Hematopoietic multipotent progenitor cell (in vitro differentiated cells): ENCODE results near the gene LEP. TPM values are rescaled to one million over a fixed set of nuclear protein-coding genes. Genes with fewer than 3 reads are reported as not detected.
A peak's percentile ranks its signal among the peaks of the same experiment; 100 is the strongest.

Experiments
- DNase-seq, 3 donors: peaks; one replicate each; pipeline ENCODE4 v3.0.0-alpha.2; 2011 to 2015; ENCODE audit warnings: low read depth in 2 of 3, low spot score in 2 of 3
- total RNA-seq: library from RNA; depleted of rRNA; stranded (reverse); fragments of >200 nt; gene quantifications from one replicate; pipeline ENCODE4 v1.2.3, GENCODE V29; 2012

The LEP gene
- total RNA-seq, 1 donor: under 0.01 TPM

DNA sequence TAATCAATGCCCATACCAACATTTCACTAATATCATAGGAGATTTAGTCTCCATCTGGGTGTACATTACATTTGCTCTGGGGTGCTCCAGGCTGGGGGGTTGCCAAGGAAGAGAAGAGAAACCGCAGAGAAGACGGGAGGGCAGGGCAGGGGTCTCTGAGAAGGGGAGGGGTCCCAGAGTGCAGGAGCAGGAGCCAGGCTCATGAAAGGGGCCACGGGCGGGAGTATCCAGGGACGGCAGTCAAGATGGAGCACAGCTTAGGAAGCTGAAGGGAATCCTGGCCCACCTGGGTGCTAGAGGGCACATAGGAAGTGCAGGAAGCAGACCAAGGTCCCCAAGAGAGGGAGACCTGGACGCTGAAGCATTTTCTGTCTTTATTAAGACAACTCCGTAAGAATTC, 2.2 kb downstream of the LEP start:
- no peak for DNase-seq

DNA sequence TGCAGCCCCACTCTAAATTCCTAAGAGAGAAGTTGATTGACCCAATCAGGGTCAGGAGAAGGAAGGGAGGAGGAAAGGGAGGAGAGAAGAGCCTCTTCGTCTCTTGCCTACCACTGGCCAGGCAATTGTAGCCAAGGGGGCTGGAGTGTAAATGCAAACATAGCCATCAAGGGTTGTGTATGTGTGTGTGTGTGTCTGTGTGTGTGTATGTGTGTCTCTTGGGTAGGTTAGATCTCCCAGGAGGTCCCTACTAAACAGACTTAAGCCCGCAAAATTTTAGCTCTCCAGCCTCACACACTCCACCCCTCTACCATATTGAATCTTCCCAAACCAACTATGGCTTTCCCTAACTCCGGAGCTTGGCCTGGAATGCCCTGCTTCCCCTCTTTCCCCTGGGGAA, 3.8 kb downstream of the LEP start:
- no peak for DNase-seq

DNA sequence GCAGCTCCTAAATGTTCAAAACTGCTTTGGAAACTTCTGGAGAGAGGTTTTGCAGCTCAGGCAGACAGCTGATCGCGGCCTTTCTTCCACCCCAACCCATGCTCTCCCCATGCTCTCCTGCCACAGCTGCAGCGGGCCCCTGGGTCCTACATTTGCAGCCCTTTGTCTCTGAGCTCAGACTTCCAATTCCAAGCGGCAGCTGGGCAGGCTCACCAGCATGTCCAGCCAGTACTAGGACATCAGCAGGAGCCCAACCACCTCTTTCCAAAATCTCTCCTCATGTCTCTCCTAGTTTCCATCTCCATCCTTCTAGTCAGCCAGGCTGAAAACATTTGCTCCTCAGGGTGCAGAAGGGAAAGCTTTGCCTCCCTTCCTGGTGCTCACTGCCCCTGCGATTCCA, 6.0 kb downstream of the LEP start:
- DNase-seq: no peak

DNA sequence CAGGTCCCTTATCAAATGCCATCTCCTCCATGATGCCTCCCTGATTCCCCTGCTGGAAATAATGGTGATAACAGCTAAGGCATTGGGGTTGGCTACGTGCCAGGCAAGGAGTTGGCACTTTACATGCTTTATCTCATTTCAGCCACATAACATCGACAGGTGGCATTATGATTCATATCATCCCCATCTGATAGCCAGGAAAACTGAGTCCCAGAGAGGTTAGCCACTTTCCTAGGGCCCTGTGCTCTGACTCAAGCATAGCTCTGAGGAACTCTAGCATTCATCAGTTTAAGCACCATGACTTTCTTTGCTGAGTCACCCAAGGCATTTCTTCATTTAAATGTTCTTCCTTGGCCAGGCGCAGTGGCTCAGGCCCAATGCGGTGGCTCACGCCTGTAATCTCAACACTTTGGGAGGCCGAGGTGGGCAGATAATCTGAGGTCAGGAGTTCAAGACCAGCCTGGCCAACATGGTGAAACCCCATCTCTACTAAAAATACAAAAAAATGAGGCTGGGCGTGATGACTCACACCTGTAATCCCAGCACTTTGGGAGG, 6.6 kb downstream of the LEP start:
- peak in 1 of 3 donors; percentile 24 for DNase-seq

DNA sequence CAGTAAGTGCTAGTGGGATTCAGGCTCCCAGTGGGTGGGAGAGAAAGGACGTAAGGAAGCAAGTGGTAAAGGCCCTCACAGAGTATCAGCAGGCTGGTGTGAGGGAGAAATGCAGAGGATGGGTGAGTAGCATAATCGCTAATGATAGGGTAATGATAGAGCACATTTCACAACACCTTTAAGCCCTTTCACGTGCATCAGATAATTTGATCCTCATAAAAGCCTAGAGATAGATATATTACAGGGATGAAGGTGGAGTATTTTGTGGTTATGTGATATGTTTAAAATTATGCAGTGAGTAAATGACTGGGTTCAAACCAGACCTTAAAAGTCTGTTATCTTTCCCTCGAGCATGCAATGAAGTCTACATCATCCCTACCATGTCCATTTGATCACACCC, 10.3 kb downstream of the LEP start:
- no peak for DNase-seq

DNA sequence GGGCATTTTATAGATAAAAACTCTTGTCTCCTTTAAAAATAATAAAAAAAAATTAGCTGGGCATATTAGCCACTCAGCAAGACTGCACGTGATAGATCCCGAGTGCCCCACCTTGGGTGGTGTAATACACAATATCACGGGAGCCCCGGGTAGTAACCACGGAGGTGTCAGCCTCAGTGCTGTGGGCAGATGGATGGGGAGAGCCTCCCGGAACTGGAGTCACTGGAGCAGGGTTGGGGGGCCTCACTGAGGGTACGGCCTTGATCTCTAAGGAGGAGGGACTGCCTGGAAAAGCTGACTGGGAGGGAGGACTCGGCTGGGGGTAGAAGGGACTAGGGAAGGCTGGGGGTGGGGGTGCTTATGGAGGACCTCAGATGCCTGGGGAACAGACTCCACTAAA, 12.6 kb downstream of the LEP start:
- DNase-seq: no peak

DNA sequence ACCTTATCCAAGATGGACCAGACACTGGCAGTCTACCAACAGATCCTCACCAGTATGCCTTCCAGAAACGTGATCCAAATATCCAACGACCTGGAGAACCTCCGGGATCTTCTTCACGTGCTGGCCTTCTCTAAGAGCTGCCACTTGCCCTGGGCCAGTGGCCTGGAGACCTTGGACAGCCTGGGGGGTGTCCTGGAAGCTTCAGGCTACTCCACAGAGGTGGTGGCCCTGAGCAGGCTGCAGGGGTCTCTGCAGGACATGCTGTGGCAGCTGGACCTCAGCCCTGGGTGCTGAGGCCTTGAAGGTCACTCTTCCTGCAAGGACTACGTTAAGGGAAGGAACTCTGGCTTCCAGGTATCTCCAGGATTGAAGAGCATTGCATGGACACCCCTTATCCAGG, 13.4 kb downstream of the LEP start:
- DNase-seq: no peak

DNA sequence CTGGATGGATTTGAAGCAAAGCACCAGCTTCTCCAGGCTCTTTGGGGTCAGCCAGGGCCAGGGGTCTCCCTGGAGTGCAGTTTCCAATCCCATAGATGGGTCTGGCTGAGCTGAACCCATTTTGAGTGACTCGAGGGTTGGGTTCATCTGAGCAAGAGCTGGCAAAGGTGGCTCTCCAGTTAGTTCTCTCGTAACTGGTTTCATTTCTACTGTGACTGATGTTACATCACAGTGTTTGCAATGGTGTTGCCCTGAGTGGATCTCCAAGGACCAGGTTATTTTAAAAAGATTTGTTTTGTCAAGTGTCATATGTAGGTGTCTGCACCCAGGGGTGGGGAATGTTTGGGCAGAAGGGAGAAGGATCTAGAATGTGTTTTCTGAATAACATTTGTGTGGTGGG, 14.2 kb downstream of the LEP start:
- DNase-seq: no peak

DNA sequence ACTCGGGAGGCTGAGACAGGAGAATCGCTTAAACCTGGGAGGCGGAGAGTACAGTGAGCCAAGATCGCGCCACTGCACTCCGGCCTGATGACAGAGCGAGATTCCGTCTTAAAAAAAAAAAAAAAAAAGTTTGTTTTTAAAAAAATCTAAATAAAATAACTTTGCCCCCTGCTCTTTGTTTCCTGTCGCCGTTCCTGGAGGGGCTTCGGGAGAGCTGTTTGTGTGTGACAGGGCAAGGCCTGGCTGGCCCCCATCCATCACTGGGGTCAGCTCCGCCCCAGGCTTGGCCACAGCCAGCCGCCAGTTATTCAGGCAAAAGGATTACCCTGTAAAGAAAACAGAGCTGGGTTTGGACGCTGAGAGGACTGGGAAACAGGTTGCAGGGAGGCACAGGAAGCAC, 16.4 kb downstream of the LEP start:
- DNase-seq: no peak

DNA sequence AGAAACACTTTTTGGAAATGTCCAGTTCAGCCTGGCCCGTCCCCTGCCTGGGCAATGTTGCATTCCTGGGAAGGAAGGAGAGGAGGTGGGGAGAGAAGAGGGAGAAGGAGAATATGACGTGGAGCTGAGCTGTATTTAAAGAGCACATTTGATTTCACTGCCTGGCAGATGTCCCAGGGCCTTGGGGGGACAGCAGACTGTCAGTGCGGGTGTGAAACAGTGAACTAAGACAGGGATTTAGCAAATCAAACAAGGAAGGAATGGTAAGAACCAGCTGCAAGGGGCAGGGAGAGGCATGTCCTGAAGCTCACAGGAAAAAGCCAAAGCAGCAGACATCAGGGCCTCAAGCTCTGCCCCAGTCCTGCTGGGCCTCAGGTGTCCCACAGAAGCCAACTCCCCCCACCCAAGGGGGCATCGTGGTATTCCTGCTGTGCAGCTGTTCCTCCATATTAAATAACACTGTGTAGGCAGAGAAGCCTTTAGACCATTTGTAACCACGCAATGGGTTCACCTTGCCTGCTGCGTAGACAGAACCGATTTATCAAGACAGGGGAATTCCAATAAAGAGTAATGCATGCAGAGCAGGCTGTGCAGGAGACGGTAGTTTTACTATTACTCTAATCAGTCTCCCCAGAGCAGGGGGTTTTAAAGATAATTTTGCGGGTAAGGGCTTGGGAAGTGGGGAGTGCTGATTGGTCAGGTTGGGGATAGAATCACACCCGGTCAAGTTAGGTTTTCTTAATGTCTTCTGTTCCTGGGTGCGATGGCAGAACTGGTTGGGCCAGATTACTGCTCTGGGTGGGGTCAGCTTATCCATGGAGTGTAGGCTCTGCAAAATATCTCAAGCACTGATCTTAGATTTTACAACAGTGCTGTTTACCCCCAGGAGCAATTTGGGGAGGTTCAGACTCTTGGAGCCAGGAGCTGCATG, 18.3 kb downstream of the LEP start:
- DNase-seq: no peak

DNA sequence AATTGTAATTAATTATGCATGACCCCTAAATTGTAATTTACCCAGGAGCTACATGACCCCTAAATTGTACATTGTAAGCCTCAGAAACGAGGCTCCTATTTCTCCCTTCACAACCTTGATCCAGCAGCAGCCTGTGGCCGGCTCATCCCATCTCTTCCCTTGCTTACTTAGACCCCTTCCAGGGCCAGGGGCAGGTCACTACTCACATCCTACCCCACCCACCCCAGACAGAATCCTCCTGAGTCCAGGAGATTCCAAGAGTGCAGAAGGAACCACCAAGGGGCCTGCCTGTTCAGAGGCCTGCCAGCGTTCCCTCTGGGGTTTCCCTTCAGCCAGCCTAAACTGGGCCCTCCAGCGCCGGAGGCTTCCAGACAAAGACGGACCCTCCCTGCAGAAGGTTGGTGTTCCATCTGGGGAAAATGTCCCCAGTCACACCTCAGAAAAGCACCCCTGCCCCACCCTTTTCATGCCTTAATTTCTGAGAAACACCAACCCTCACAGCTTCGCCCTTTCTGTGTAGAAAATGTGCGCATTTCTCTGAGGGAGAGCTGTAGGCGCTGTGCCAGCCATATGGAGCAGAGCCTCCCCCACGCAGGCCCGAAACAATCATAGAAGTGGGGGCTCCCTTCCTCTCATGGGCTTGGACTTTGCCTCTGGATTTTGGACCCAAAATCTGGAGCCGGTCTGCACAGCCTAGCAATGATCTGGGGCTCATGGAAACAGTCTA, 19.2 kb downstream of the LEP start:
- no peak for DNase-seq

DNA sequence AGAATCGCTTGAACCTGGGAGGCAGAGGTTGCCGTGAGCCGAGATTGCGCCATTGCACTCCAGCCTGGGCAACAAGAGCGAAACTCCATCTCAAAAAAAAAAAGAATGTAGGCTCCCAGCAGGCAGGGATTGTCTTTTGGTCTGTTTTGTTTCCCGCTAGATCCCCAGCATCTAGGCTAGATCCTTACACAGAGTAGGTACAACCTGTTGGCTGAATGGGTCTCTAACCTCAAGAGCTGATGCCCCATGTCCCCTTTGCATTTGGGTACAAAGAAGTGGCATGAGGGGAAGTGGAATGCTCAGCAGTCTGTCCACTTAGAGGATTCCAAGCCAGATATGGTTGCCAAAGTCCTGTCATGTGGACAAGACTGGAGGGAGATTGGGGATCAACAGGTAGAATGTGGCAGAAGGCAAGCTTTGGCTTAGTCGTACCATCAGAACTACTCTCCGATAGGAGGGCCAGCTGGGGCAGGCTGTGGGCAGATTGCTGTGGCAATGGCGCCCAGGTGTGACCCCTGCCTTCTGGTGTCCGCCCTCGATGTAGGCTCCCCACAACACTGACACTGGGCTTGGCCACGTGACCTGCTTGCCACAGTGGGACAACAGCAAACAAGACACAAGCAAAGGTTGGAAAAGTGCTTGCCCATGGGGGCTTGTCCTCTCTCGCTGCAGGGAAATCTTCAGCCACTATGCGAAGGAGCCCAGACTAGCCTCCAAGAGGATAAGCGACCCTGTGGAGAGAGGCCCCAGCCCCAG, 21.4 kb downstream of the LEP start:
- no peak for DNase-seq

DNA sequence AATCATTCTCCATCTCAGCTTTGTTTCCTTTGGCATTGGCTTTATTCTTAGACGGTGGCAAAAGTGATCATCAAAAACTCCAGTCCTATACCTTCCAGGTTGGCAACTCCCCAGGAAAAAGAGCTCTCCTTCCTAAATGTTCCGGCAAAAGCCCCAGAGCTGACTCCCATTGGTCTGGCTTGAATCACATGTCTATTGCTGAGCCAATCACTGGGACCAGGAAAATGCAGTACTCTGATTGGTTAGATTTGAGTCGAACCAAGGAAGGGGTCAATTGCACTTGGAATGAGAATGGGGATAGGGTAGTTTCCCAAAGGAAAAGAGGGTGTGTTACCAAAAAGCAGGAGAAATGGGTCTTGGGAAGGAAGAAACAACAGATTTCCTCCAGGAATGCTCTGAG, 22.3 kb downstream of the LEP start:
- no peak for DNase-seq

DNA sequence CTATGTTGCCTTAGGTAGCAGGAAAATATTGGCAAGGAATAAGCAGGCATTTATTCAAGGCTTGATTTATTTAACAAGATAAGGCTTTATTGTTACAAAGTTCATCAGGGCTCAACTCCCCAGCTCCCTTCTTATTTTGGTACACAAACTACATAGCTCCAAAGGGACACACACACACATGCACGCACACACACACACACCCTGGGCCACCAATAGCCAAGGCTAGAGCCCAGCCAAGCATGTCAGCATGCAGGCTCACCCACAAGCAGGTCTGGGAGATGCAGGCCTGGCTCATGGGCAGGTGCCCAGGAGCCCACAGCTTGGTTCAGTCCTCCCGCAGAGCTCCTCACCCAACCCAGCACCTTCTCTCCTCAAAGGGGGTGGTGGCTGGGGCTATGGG, 23.4 kb downstream of the LEP start:
- DNase-seq: no peak

DNA sequence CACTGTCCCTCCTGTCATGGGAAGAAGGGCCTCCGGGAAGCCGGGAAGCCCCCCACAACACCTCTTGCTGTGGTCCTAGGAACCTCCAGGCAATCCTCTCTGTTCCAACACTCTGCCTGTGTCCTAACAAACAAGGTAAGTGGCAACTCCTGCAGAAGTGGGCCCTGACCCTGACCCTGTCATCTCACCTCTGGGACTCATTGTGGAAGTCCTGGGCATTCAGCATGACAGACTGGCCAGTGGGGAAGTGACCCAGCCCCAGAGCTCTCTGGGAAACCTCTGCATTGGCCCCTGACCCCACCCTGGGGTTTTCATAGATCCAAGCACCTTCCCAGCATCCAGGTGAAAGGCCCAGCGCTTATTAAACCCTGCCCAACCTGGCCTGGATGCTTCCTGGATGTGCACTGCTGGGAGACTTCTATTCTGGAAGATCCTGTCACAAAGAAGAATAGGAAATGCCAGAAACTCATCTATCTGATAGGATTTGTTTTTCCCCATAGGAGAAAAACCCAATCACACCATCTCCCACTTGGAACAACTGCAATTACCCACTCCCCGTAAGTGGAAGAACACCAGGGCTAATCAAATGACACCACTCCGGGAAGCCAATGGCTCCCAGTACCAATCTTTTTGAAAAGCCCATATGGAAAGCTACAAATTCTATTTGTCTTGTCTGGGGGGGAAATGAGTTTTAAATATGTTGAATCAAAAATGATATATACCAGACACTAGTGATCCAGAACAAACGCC, 24.3 kb downstream of the LEP start:
- no peak for DNase-seq

DNA sequence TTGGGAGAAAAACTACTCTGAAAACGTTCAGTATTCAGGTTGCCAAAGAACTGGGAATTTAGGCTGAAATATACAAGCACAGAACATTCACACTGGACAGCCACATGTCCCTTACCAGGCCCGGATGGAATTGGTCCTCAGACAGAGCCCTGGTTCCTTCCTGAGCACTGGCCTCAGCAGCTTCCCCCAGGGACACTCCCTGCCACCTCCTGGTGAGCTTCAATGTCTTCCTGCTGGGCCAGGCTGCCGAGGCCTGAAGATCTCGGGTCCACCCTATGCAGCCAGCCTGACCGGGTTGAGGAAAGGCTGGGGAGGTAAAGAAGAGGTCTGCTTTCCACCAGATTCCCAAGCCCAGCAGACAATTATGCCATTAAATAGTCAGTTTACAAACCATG, 24.8 kb downstream of the LEP start:
- DNase-seq: no peak

DNA sequence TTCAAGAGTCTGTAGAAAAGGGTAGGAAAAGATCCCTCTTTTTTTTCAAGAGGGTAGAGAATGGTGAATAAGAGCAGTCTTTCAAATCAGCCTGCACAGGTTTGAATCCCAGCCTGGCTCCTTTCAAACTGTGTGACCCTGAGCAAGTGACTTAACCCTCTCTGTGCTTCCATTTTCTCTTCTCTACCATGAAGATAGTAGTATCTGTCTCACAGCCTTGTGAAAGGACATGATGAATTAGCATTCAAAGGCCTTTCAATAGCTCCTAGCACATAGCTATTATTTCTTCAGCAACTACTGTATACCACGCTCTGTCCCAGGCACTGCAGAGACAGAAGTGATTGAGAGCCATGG, 25.4 kb downstream of the LEP start:
- DNase-seq: no peak

DNA sequence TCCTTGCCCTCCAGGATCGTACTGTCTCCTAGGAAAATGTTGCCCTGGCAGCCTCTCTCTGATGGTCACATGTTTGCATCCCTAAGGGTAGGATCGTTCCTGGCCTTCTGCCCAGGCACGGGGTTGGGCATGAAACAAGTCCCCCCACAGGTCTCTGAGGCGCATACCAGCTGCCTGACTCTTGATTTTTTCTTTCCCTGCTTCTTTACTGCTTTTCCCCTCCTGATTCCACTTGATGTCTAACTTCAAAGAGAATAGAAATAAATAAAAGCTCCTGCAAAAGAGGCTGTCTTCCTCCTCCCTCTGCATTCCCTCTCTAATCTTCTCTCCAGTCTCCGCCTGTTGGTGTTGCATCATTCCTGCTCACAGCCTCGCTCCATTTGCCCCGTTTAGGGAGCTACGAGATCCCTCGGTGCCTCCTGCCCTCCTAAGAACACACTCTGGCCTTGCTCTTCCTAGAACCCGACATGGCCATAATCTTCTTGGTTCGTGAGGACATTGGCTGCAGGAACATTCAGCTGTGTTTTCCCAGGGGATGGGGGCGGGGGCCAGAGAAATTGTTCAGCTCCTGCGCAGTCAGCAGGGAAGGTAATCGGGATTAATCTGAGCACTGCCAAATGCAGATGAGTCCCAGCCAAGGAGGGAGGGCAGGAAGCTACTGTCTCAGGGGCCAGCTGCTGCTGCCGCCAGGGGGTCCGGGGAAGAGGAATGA, 26.0 kb downstream of the LEP start:
- no peak for DNase-seq

DNA sequence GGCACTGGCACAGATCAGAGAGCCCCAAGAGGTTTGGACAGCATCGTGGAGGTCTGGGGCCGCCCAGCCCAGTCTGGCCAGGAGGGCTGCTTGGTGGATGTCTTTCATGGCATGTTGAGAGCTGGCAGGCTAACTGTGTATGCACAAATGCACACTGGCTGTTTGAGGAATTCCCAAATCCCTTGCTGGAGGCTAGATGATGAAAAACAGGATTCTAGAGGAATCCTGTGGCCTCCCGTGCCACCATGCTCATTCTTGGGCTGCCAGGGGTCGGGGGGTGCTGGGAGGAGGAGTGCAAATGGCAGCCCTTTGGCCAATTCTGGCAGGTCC, 26.5 kb downstream of the LEP start:
- DNase-seq: no peak

DNA sequence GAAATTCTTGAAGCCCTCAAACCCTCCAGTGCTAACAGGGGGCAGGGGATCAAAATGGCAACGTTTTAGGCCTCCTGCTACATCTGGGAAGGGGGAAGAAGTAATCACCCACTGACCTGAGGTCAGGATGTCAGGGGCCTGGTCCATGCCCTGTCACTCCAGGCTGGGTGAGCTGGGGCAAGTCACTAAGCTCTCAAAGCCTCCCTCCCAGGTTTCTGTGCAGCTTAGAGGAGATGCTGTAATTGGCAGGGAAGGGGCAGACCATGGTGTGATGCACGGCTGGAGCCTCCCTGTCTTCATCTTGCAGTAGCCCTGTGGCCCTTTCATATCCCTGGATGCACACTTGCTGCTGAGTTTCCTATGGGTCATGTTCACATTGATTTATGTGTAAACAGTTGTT, 27.2 kb downstream of the LEP start:
- no peak for DNase-seq
